Osteoblast (primary cell): ENCODE data around the gene CADPS2. TPM values are rescaled to one million over a fixed set of nuclear protein-coding genes. Genes with fewer than 3 reads are reported as not detected.
"Not testable (repeated sequence)": the region's sequence is repeated elsewhere in the genome, so short reads cannot be mapped to it uniquely, and the experiment has no call there.

Experiments used
- DNase-seq: peaks from one replicate; pipeline ENCODE4 v3.0.0; 2011; ENCODE audit warnings: low spot score, mixed read lengths; ENCODE audit not compliant: insufficient read length; ENCODE audit errors: missing footprints
- H2AFZ ChIP-seq: 2 replicates; pipeline ENCODE4 v1.6.0; 2011; ENCODE audit warnings: mild to moderate bottlenecking, low read length
- H3K27ac ChIP-seq: 2 replicates; pipeline ENCODE4 v1.5.1; 2011; ENCODE audit warnings: mild to moderate bottlenecking, low read depth, low read length, moderate library complexity
- H3K27me3 ChIP-seq: 2 replicates; pipeline ENCODE4 v1.6.0; 2012; ENCODE audit warnings: mild to moderate bottlenecking, control low read depth, inconsistent platforms, low read length, moderate library complexity; ENCODE audit not compliant: insufficient read depth
- H3K36me3 ChIP-seq: 2 replicates; pipeline ENCODE4 v1.5.1; 2011; ENCODE audit warnings: mild to moderate bottlenecking, low read length, control low read depth, moderate library complexity; ENCODE audit not compliant: insufficient read depth
- H3K4me1 ChIP-seq: 2 replicates; pipeline ENCODE4 v1.5.1; 2011; ENCODE audit warnings: mild to moderate bottlenecking, low read length, control low read depth, moderate library complexity; ENCODE audit not compliant: insufficient read depth
- H3K4me2 ChIP-seq: 2 replicates; pipeline ENCODE4 v1.6.0; 2011; ENCODE audit warnings: mild to moderate bottlenecking, low read length; ENCODE audit not compliant: insufficient read depth
- H3K4me3 ChIP-seq: fragments of 200-600 bp; sonication (generic); 3 replicates; pipeline ENCODE4 v1.5.1; 2012; ENCODE audit warnings: mild to moderate bottlenecking, low read length, inconsistent platforms; ENCODE audit not compliant: insufficient read depth
- H3K79me2 ChIP-seq: 2 replicates; pipeline ENCODE4 v1.6.0; 2012; ENCODE audit warnings: mild to moderate bottlenecking, low read length, control low read depth, inconsistent platforms; ENCODE audit not compliant: insufficient read depth
- H3K9me3 ChIP-seq: 2 replicates; pipeline ENCODE4 v1.5.1; 2011; ENCODE audit warnings: low read depth, low read length, control low read depth
- H4K20me1 ChIP-seq: 2 replicates; pipeline ENCODE4 v1.6.0; 2012; ENCODE audit warnings: mild to moderate bottlenecking, low read length, control low read depth; ENCODE audit not compliant: insufficient read depth
- total RNA-seq: library from RNA; depleted of rRNA; stranded (reverse); fragments of >200 nt; gene quantifications from 2 replicates; pipeline ENCODE4 v1.2.3, GENCODE V29; 2012
- TF ChIP-seq, protein P1 (sequence below): IDR thresholded peaks from 2 replicates; pipeline ENCODE4 v1.5.1; 2011; ENCODE audit warnings: mild to moderate bottlenecking, low read depth, low read length, moderate library complexity; ENCODE audit errors: extremely low read depth

CADPS2 gene
- total RNA-seq, 1 donor, result 21.7 TPM

DNA sequence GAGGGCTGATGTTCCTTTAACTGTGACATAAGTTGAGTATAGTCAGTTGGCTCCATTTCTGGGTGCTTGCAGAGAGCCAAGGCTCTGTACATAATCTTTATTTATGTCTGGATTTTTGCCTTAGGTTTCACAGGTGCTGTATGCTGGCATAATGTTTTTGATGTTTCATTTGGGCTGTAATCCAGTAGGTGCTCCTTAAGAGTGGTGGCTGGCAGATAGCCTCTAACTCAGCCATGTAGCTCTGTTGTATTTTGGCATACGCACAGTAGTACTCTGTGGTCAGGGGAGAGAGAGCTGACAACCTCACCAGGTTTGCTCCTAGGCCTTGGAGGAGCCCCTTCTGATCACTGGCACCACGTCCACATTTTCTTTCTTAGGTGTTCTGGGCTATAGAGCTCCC lies 248.5 kb downstream of the CADPS2 start:
- Histone ChIP-seq H3K27me3 (peaks cover 2% of the 10 kb centered on the region), H3K27ac (no peak overlapping the region), H3K79me2 (no peaks in the 10 kb centered on the region), H3K4me1 (no peaks in the 10 kb centered on the region), H3K36me3 (no peaks in the 10 kb centered on the region), H2AFZ (no peak overlapping the region), H3K4me3 (no peak overlapping the region), H3K4me2 (no peak overlapping the region), H4K20me1 (no peaks in the 10 kb centered on the region), H3K9me3 (no peaks in the 10 kb centered on the region)
- TF ChIP-seq, protein P1, sequence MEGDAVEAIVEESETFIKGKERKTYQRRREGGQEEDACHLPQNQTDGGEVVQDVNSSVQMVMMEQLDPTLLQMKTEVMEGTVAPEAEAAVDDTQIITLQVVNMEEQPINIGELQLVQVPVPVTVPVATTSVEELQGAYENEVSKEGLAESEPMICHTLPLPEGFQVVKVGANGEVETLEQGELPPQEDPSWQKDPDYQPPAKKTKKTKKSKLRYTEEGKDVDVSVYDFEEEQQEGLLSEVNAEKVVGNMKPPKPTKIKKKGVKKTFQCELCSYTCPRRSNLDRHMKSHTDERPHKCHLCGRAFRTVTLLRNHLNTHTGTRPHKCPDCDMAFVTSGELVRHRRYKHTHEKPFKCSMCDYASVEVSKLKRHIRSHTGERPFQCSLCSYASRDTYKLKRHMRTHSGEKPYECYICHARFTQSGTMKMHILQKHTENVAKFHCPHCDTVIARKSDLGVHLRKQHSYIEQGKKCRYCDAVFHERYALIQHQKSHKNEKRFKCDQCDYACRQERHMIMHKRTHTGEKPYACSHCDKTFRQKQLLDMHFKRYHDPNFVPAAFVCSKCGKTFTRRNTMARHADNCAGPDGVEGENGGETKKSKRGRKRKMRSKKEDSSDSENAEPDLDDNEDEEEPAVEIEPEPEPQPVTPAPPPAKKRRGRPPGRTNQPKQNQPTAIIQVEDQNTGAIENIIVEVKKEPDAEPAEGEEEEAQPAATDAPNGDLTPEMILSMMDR, result no peak
- no peak for DNase-seq

- not testable (repeated sequence) for H3K79me2 ChIP-seq
These were observed 250.8 kb downstream of the CADPS2 start for GRCh38 chr7:122635481-122635880.

DNA sequence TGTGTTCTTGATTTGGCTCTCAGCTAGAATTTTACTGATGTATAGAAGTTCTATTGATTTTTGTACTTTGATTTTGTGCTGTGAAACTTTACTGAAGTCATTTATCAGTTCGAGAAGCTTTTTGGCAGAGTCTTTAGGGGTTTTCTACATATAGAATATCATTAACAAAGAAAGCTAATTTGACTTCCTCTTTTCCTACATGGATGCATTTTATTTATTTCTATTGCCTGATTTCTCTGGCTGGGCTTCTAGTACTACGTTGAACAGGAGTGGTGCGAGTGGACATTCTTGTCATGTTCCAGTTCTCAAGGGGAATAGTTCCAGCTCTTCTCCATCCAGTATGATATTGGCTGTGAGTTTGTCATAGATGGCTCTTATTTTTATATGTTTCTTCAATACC lies 252.8 kb downstream of the CADPS2 start:
- no peaks in the 10 kb centered on the region for H3K9me3 ChIP-seq
- H3K4me1 ChIP-seq, result peaks cover 2% of the 10 kb centered on the region
- no peaks in the 10 kb centered on the region for H3K36me3 ChIP-seq
- no peaks in the 10 kb centered on the region for H4K20me1 ChIP-seq
- DNase-seq, result no peak
- H3K79me2 ChIP-seq, result no peaks in the 10 kb centered on the region
- TF ChIP-seq, protein P1, result no peak
- H3K27ac ChIP-seq, result no peak overlapping the region
- H3K4me2 ChIP-seq, result no peak overlapping the region
- H3K27me3 ChIP-seq, result peaks cover 2% of the 10 kb centered on the region
- H3K4me3 ChIP-seq, result no peak overlapping the region
- H2AFZ ChIP-seq, result no peak overlapping the region

More at GRCh38 chr7:122635481-122635880, 250.8 kb downstream of the CADPS2 start:
- not testable (repeated sequence) for H3K4me3 ChIP-seq, DNase-seq, H3K9me3 ChIP-seq, H3K4me1 ChIP-seq, H3K27me3 ChIP-seq, H3K36me3 ChIP-seq, H2AFZ ChIP-seq, H4K20me1 ChIP-seq, H3K27ac ChIP-seq, H3K4me2 ChIP-seq

DNA sequence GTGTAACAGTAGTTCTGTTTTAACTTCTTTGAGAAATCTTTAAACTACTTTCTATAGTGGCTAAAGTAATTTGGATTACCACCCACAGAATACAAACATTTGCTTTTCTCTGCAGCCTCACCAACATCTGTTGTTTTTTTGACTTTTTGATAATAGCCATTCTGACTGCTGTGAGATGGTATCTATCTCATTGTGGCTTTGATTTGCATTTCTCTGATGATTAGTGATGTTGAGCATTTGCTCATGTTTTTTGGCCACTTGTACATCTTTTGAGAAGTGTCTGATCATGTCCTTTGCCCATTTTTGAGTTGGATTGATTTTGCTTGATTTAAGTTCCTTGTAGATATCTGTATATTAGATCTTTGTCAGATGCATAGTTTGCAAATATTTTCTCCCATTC lies 254.0 kb downstream of the CADPS2 start:
- Histone ChIP-seq H2AFZ (no peak overlapping the region), H3K4me2 (no peak overlapping the region), H3K27me3 (peaks cover 2% of the 10 kb centered on the region), H3K36me3 (no peaks in the 10 kb centered on the region), H3K4me1 (peaks cover 6% of the 10 kb centered on the region), H3K4me3 (no peak overlapping the region), H3K9me3 (no peaks in the 10 kb centered on the region), H3K27ac (no peak overlapping the region), H3K79me2 (no peaks in the 10 kb centered on the region), H4K20me1 (no peaks in the 10 kb centered on the region)
- no peak for DNase-seq
- TF ChIP-seq, protein P1, result no peak
